Osteoblast (primary cell): ENCODE measurements around the gene CHRNE. TPM values are rescaled to one million over a fixed set of nuclear protein-coding genes. Genes with fewer than 3 reads are reported as not detected.

ENCODE experiments used
- DNase-seq: peaks from one replicate; pipeline ENCODE4 v3.0.0; 2011; ENCODE audit warnings: low spot score, mixed read lengths; ENCODE audit not compliant: insufficient read length; ENCODE audit errors: missing footprints
- H2AFZ ChIP-seq: 2 replicates; pipeline ENCODE4 v1.6.0; 2011; ENCODE audit warnings: mild to moderate bottlenecking, low read length
- H3K27ac ChIP-seq: 2 replicates; pipeline ENCODE4 v1.5.1; 2011; ENCODE audit warnings: mild to moderate bottlenecking, low read depth, low read length, moderate library complexity
- H3K27me3 ChIP-seq: 2 replicates; pipeline ENCODE4 v1.6.0; 2012; ENCODE audit warnings: mild to moderate bottlenecking, control low read depth, inconsistent platforms, low read length, moderate library complexity; ENCODE audit not compliant: insufficient read depth
- H3K36me3 ChIP-seq: 2 replicates; pipeline ENCODE4 v1.5.1; 2011; ENCODE audit warnings: mild to moderate bottlenecking, low read length, control low read depth, moderate library complexity; ENCODE audit not compliant: insufficient read depth
- H3K4me1 ChIP-seq: 2 replicates; pipeline ENCODE4 v1.5.1; 2011; ENCODE audit warnings: mild to moderate bottlenecking, low read length, control low read depth, moderate library complexity; ENCODE audit not compliant: insufficient read depth
- H3K4me2 ChIP-seq: 2 replicates; pipeline ENCODE4 v1.6.0; 2011; ENCODE audit warnings: mild to moderate bottlenecking, low read length; ENCODE audit not compliant: insufficient read depth
- H3K4me3 ChIP-seq: fragments of 200-600 bp; sonication (generic); 3 replicates; pipeline ENCODE4 v1.5.1; 2012; ENCODE audit warnings: mild to moderate bottlenecking, low read length, inconsistent platforms; ENCODE audit not compliant: insufficient read depth
- H3K79me2 ChIP-seq: 2 replicates; pipeline ENCODE4 v1.6.0; 2012; ENCODE audit warnings: mild to moderate bottlenecking, low read length, control low read depth, inconsistent platforms; ENCODE audit not compliant: insufficient read depth
- H3K9me3 ChIP-seq: 2 replicates; pipeline ENCODE4 v1.5.1; 2011; ENCODE audit warnings: low read depth, low read length, control low read depth
- H4K20me1 ChIP-seq: 2 replicates; pipeline ENCODE4 v1.6.0; 2012; ENCODE audit warnings: mild to moderate bottlenecking, low read length, control low read depth; ENCODE audit not compliant: insufficient read depth
- CTCF ChIP-seq: IDR thresholded peaks from 2 replicates; pipeline ENCODE4 v1.5.1; 2011; ENCODE audit warnings: mild to moderate bottlenecking, low read depth, low read length, moderate library complexity; ENCODE audit errors: extremely low read depth
- total RNA-seq: library from RNA; depleted of rRNA; stranded (reverse); fragments of >200 nt; gene quantifications from 2 replicates; pipeline ENCODE4 v1.2.3, GENCODE V29; 2012

The CHRNE gene
- total RNA-seq, 1 donor: 1.4 TPM

- peak overlapping the region; percentile 14 for H3K4me2 ChIP-seq
- H3K4me1 ChIP-seq: peaks cover 9% of the 10 kb centered on the region
These were observed 50.2 kb downstream of the CHRNE start for GRCh38 chr17:4852567-4853207.

GRCh38 chr17:4851084-4851483 lies 51.8 kb downstream of the CHRNE start:
- H3K4me3 ChIP-seq: no peak overlapping the region
- DNase-seq: peak; percentile 36
- no peaks in the 10 kb centered on the region for H3K9me3 ChIP-seq
- H4K20me1 ChIP-seq: peaks cover 60% of the 10 kb centered on the region
- H3K4me1 ChIP-seq: peaks cover 9% of the 10 kb centered on the region
- no peaks in the 10 kb centered on the region for H3K27me3 ChIP-seq
- no peak overlapping the region for H3K4me2 ChIP-seq
- no peak overlapping the region for H3K27ac ChIP-seq
- peaks cover 61% of the 10 kb centered on the region for H3K79me2 ChIP-seq
- H3K36me3 ChIP-seq: no peaks in the 10 kb centered on the region
- no peak overlapping the region for H2AFZ ChIP-seq
- no peak for TF ChIP-seq CTCF

More at GRCh38 chr17:4852567-4853207, 50.2 kb downstream of the CHRNE start:
- DNase-seq: peak; percentile 93
- no peak for TF ChIP-seq CTCF
- Histone ChIP-seq H3K27me3 (no peaks in the 10 kb centered on the region), H3K36me3 (no peaks in the 10 kb centered on the region), H4K20me1 (peaks cover 45% of the 10 kb centered on the region), H3K27ac (peak overlapping the region; percentile 8), H3K79me2 (peaks cover 59% of the 10 kb centered on the region), H3K4me3 (no peak overlapping the region), H3K9me3 (no peaks in the 10 kb centered on the region), H2AFZ (no peak overlapping the region)

- no peak for TF ChIP-seq CTCF
- Histone ChIP-seq H4K20me1 (peaks cover 66% of the 10 kb centered on the region), H3K27ac (no peak overlapping the region), H3K4me3 (no peak overlapping the region), H2AFZ (no peak overlapping the region), H3K36me3 (no peaks in the 10 kb centered on the region), H3K4me2 (no peak overlapping the region), H3K4me1 (peaks cover 9% of the 10 kb centered on the region), H3K27me3 (no peaks in the 10 kb centered on the region), H3K79me2 (peaks cover 63% of the 10 kb centered on the region), H3K9me3 (no peaks in the 10 kb centered on the region)
- no peak for DNase-seq
These were observed 52.7 kb downstream of the CHRNE start for GRCh38 chr17:4850246-4850645.

- peaks cover 70% of the 10 kb centered on the region for H4K20me1 ChIP-seq
- no peak overlapping the region for H3K4me2 ChIP-seq
- peaks cover 9% of the 10 kb centered on the region for H3K4me1 ChIP-seq
- H2AFZ ChIP-seq: no peak overlapping the region
- H3K27ac ChIP-seq: no peak overlapping the region
- DNase-seq: peak; percentile 88
- H3K4me3 ChIP-seq: no peak overlapping the region
- no peaks in the 10 kb centered on the region for H3K36me3 ChIP-seq
- TF ChIP-seq CTCF: no peak
- H3K79me2 ChIP-seq: peaks cover 73% of the 10 kb centered on the region
- H3K27me3 ChIP-seq: no peaks in the 10 kb centered on the region
- no peaks in the 10 kb centered on the region for H3K9me3 ChIP-seq
These were observed 53.8 kb downstream of the CHRNE start for GRCh38 chr17:4849011-4849536.

Other genes starting within 250 kb of the CHRNE start
- 18.6 and 19.9 TPM in 2 replicates for gene PELP1, start 199.0 kb downstream of the CHRNE start, total RNA-seq
- gene ARRB2, start 192.5 kb downstream of the CHRNE start, total RNA-seq: 6.2 and 8.7 TPM in 2 replicates
- gene MED11, start 171.7 kb downstream of the CHRNE start, total RNA-seq: 11.2 and 13.0 TPM in 2 replicates
- gene ZMYND15, start 163.3 kb downstream of the CHRNE start, total RNA-seq: 0.59 and 1.4 TPM in 2 replicates
- gene CXCL16, start 163.2 kb downstream of the CHRNE start, total RNA-seq: 5.9 and 11.2 TPM in 2 replicates
- not detected in 2 replicates for gene TM4SF5, start 131.2 kb downstream of the CHRNE start, total RNA-seq
- 0.29 TPM in 1 of 2 replicates, not detected in the other for gene VMO1, start 116.7 kb downstream of the CHRNE start, total RNA-seq
- gene GLTPD2, start 114.1 kb downstream of the CHRNE start, total RNA-seq: not detected in 2 replicates
- 109 and 113 TPM in 2 replicates for gene PSMB6, start 106.9 kb downstream of the CHRNE start, total RNA-seq
- gene PLD2, start 95.9 kb downstream of the CHRNE start, total RNA-seq: 18.9 and 19.9 TPM in 2 replicates
- gene MINK1, start 69.8 kb downstream of the CHRNE start, total RNA-seq: 34.4 and 35.9 TPM in 2 replicates
- gene C17orf107, start 3.6 kb downstream of the CHRNE start, total RNA-seq: 4.0 and 5.3 TPM in 2 replicates
- not detected in 2 replicates for gene GP1BA, start 29.2 kb upstream of the CHRNE start, total RNA-seq
- gene SLC25A11, start 36.9 kb upstream of the CHRNE start, total RNA-seq: 43.6 and 47.4 TPM in 2 replicates
- gene RNF167, start 37.2 kb upstream of the CHRNE start, total RNA-seq: 25.3 and 26.5 TPM in 2 replicates
- gene PFN1, start 45.4 kb upstream of the CHRNE start, total RNA-seq: 347 and 425 TPM in 2 replicates
- gene ENO3, start 48.0 kb upstream of the CHRNE start, total RNA-seq: 2.9 TPM in 2 replicates
- gene SPAG7, start 64.7 kb upstream of the CHRNE start, total RNA-seq: 34.0 and 39.8 TPM in 2 replicates
- gene CAMTA2, start 84.6 kb upstream of the CHRNE start, total RNA-seq: 14.7 and 19.2 TPM in 2 replicates
- gene INCA1, start 94.4 kb upstream of the CHRNE start, total RNA-seq: 0.29 and 0.36 TPM in 2 replicates
- gene KIF1C, start 94.9 kb upstream of the CHRNE start, total RNA-seq: 54.6 and 54.8 TPM in 2 replicates
- gene SLC52A1, start 132.3 kb upstream of the CHRNE start, total RNA-seq: not detected in 2 replicates
- gene ZFP3, start 175.4 kb upstream of the CHRNE start, total RNA-seq: 3.5 and 3.6 TPM in 2 replicates
- 8.0 and 8.3 TPM in 2 replicates for gene ZNF232, start 208.8 kb upstream of the CHRNE start, total RNA-seq
- gene USP6, start 212.9 kb upstream of the CHRNE start, total RNA-seq: not detected in 2 replicates